HG03045 (cell line): ENCODE measurements around the gene BTN2A1.
"Not testable (repeated sequence)": the region's sequence is repeated elsewhere in the genome, so short reads cannot be mapped to it uniquely, and the experiment has no call there.

Source experiments
- ATAC-seq: cut with Tn5 transposase; IDR thresholded peaks from one replicate; pipeline ENCODE4 v1.9.1; 2021; ENCODE audit warnings: mild to moderate bottlenecking, moderate library complexity; ENCODE audit not compliant: unreplicated experiment

BTN2A1 gene

GRCh38 chr6:26431258-26432172 is 26.2 kb upstream of the BTN2A1 start:
- no peak for ATAC-seq

- ATAC-seq = no peak
Measured at GRCh38 chr6:26432627-26433201, 25.0 kb upstream of the BTN2A1 start.

- not testable (repeated sequence) for ATAC-seq
Measured at GRCh38 chr6:26433680-26434079, 24.1 kb upstream of the BTN2A1 start.

- ATAC-seq = no peak
Measured at GRCh38 chr6:26436018-26436417, 21.7 kb upstream of the BTN2A1 start.

- ATAC-seq = no peak
Measured at GRCh38 chr6:26437550-26437949, 20.2 kb upstream of the BTN2A1 start.

- ATAC-seq = no peak
Measured at GRCh38 chr6:26438000-26438399, 19.8 kb upstream of the BTN2A1 start.

- ATAC-seq = no peak
Measured at GRCh38 chr6:26439151-26440125, 18.3 kb upstream of the BTN2A1 start.

- ATAC-seq = no peak
Measured at GRCh38 chr6:26440977-26441358, 16.8 kb upstream of the BTN2A1 start.

GRCh38 chr6:26441977-26442376 is 15.8 kb upstream of the BTN2A1 start:
- no peak for ATAC-seq

GRCh38 chr6:26445934-26446667 is 11.7 kb upstream of the BTN2A1 start:
- peak; percentile 59 for ATAC-seq

GRCh38 chr6:26447257-26447656 is 10.5 kb upstream of the BTN2A1 start:
- ATAC-seq = no peak

GRCh38 chr6:26450240-26450639 is 7.5 kb upstream of the BTN2A1 start:
- ATAC-seq = no peak

GRCh38 chr6:26452631-26453235 is 5.0 kb upstream of the BTN2A1 start:
- ATAC-seq = no peak

GRCh38 chr6:26454631-26455030 is 3.1 kb upstream of the BTN2A1 start:
- no peak for ATAC-seq

- no peak for ATAC-seq
Measured at GRCh38 chr6:26455357-26455970, 2.3 kb upstream of the BTN2A1 start.

GRCh38 chr6:26457264-26457805 is 420 bp upstream of the BTN2A1 start:
- peak; percentile 16 for ATAC-seq

GRCh38 chr6:26459023-26459810 is 1.5 kb downstream of the BTN2A1 start:
- ATAC-seq = no peak

GRCh38 chr6:26461353-26461752 is 3.6 kb downstream of the BTN2A1 start:
- ATAC-seq = not testable (repeated sequence)

GRCh38 chr6:26464014-26464413 is 6.3 kb downstream of the BTN2A1 start:
- ATAC-seq = no peak
